ENCODE measurements around the gene ANKLE2.

DNA sequence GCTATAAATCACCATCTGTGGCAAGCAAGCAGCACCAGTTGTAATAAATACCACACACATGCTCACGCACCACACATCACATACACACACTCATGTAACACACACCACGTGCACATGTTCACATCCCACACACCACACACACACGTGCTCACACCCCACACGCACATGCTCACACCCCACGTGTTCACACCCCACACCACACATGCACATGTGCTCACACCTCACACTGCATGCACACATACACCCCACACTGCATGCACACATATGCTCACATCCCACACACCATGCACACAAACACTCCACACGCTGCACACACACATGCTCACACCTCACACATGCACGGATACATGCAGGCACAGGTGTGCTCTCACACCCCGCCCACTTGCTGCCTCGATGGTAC is 22.9 kb upstream of the ANKLE2 start:
- TF ChIP-seq, protein P1, sequence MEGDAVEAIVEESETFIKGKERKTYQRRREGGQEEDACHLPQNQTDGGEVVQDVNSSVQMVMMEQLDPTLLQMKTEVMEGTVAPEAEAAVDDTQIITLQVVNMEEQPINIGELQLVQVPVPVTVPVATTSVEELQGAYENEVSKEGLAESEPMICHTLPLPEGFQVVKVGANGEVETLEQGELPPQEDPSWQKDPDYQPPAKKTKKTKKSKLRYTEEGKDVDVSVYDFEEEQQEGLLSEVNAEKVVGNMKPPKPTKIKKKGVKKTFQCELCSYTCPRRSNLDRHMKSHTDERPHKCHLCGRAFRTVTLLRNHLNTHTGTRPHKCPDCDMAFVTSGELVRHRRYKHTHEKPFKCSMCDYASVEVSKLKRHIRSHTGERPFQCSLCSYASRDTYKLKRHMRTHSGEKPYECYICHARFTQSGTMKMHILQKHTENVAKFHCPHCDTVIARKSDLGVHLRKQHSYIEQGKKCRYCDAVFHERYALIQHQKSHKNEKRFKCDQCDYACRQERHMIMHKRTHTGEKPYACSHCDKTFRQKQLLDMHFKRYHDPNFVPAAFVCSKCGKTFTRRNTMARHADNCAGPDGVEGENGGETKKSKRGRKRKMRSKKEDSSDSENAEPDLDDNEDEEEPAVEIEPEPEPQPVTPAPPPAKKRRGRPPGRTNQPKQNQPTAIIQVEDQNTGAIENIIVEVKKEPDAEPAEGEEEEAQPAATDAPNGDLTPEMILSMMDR (IDR thresholded peaks at IDR 0.05): no peak
- TF ChIP-seq, protein P2, sequence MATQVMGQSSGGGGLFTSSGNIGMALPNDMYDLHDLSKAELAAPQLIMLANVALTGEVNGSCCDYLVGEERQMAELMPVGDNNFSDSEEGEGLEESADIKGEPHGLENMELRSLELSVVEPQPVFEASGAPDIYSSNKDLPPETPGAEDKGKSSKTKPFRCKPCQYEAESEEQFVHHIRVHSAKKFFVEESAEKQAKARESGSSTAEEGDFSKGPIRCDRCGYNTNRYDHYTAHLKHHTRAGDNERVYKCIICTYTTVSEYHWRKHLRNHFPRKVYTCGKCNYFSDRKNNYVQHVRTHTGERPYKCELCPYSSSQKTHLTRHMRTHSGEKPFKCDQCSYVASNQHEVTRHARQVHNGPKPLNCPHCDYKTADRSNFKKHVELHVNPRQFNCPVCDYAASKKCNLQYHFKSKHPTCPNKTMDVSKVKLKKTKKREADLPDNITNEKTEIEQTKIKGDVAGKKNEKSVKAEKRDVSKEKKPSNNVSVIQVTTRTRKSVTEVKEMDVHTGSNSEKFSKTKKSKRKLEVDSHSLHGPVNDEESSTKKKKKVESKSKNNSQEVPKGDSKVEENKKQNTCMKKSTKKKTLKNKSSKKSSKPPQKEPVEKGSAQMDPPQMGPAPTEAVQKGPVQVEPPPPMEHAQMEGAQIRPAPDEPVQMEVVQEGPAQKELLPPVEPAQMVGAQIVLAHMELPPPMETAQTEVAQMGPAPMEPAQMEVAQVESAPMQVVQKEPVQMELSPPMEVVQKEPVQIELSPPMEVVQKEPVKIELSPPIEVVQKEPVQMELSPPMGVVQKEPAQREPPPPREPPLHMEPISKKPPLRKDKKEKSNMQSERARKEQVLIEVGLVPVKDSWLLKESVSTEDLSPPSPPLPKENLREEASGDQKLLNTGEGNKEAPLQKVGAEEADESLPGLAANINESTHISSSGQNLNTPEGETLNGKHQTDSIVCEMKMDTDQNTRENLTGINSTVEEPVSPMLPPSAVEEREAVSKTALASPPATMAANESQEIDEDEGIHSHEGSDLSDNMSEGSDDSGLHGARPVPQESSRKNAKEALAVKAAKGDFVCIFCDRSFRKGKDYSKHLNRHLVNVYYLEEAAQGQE (IDR thresholded peaks at IDR 0.05; ENCODE audit: low read depth, low read length): no peak
- no peak for TF ChIP-seq JUND (IDR thresholded peaks at IDR 0.05)
- TF ChIP-seq, protein P3, sequence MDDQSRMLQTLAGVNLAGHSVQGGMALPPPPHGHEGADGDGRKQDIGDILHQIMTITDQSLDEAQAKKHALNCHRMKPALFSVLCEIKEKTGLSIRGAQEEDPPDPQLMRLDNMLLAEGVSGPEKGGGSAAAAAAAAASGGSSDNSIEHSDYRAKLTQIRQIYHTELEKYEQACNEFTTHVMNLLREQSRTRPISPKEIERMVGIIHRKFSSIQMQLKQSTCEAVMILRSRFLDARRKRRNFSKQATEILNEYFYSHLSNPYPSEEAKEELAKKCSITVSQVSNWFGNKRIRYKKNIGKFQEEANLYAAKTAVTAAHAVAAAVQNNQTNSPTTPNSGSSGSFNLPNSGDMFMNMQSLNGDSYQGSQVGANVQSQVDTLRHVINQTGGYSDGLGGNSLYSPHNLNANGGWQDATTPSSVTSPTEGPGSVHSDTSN (IDR thresholded peaks at IDR 0.05): no peak
- no peak for TF ChIP-seq FOXM1 (IDR thresholded peaks at IDR 0.05; ENCODE audit: low read depth)
- TF ChIP-seq FOSL2 (IDR thresholded peaks at IDR 0.05; ENCODE audit: borderline replicate concordance, low read depth): no peak
- TF ChIP-seq EP300 (IDR thresholded peaks at IDR 0.05; ENCODE audit: borderline replicate concordance in 1 of 2, low read depth in 1 of 2, low read length in 1 of 2): no peak
- no peak for TF ChIP-seq GABPA (IDR thresholded peaks at IDR 0.05; ENCODE audit: low read depth)
- TF ChIP-seq POLR2AphosphoS5 (IDR thresholded peaks at IDR 0.05; ENCODE audit: low read depth, low read length): no peak
- no peak for TF ChIP-seq NRF1 (IDR thresholded peaks at IDR 0.05; ENCODE audit: low read depth, low read length)
- TF ChIP-seq EZH2phosphoT487 (IDR thresholded peaks at IDR 0.05; ENCODE audit: borderline replicate concordance, low read depth): no peak
- no peak for TF ChIP-seq RAD21 (IDR thresholded peaks at IDR 0.05; ENCODE audit: low read length)
- TF ChIP-seq YY1 (IDR thresholded peaks at IDR 0.05; ENCODE audit: low read depth): no peak

Measured in SK-N-SH (cell line).